Eye (tissue), 1 donor: ENCODE measurements around the gene TXNRD1.
"Not testable (repeated sequence)": the region's sequence is repeated elsewhere in the genome, so short reads cannot be mapped to it uniquely, and the experiment has no call there.

ENCODE experiments used
- DNase-seq: peaks from one replicate; pipeline ENCODE4 v3.0.0-alpha.2; 2015

The TXNRD1 gene

GRCh38 chr12:104215638-104216297 lies at the start of gene TXNRD1:
TSS of gene TXNRD1 (plus strand) at chr12:104215779. CDS start at chr12:104215803, 24 bp downstream.
- DNase-seq, result peak; percentile 86

DNA sequence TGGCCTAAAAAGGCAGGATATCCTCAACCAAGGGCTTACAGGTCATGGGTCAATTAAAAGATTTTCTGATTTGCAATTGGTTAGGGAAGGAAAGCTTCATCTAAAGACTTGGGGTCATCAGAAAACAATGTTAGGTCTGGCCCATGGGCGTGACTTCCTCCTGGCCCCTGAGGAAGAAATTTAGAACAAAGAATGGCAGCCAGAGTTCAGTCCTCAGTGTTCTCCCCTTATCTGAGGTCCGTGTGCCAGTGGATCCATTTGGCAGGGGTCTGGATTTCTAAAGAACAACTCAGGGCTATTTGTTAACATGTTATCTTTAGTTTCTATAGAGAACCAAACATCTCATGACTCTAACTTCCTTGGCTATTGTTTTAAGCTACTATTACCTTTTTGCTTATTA lies 49.8 kb upstream of the TXNRD1 start:
- no peak for DNase-seq

DNA sequence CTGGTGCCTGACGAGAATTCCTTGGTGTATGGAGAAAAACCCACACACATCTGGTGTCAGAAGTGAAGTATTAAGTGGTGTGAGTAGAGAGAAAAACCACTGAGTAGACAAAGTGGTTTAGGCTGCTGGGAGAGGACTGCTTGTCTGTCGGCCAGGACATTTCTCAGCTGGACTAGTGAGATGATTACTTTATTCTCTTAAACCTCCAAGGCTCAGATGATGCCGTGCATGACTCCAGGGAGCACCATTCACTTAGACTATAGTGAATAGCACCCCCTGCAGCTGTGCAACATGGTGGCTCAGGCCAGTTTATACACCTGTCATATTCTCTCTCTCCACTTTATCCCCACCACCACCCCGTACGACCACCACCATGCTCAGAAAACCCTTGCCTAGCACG lies 49.1 kb upstream of the TXNRD1 start:
- no peak for DNase-seq

DNA sequence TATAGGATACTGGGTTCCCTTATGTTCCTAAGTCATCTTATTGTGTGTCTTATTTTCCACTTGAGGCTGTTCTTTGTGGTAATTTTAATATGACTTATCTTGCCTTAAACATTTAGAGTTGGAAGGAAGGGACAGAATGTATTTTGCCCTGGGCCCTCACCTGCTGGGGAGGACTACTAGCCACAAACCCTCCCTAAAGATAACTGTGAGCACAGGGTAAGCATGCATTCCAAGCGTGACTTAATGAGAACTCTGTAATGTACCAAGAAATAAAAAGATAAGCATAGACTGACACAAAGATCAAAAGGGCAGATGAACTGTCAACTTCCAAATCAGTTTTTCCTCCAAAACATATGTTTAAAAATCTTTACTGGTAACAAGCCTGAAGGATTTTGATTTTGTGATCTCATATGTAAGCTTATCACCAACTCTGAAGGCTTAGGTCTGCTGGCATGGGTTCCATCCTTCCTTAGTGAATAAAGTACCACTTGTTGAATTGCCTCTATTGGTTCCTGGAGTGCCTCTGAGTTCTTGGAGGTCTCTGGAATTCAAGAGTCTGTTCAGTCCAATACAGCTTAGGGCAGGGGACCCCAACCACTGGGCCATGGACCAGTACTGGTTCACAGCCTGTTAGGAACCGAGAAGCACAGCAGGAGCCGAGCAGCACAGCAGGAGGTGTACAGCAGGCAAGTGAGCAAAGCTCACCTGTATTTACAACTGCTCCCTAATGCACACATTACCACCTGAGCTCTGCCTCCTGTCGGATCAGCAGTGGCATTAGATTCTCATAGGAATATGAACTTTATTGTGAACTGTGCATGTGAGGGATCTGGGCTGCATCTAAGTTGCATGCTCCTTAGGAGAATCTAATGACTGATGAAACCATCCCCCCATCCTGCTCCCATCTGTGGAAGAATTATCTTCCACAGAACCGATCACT lies 47.8 kb upstream of the TXNRD1 start:
- DNase-seq, result no peak

DNA sequence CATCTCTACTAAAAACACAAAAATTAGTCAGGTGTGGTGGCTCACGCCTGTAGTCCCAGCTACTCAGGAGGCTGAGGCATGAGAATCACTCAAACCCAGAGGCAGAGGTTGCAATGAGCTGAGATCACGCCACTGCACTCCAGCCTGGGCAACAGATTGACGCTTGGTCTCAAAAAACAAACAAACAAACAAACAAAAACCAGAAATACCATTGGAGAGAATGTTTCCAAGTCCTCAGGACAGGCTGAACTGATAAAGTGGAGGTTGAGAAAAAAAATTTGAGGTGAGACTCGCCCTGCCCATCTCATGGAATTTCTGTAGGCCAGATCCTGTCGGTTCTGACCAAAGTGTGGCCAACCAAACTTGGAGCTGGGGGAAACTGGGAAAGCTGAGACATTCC lies 47.0 kb upstream of the TXNRD1 start:
- no peak for DNase-seq

- no peak for DNase-seq
Measured at GRCh38 chr12:104171785-104172569, 43.6 kb upstream of the TXNRD1 start.

DNA sequence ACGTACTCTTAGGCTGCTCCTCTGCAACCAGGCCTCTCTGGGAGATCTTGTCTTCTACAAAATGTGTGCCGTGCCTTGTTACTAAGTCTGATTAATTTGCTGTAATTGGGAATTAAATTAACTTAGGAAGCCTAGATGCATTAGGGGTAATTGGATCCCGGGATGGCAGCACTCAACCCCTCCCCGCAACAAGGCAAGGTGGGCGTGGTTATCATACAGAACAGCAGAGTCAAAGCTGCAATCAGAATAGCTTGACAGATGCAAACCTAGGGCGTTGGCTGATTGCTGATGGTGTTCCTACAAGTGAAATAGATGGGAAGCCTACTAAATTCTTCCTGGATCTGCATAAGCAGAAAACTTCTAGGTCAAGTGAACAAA lies 43.0 kb upstream of the TXNRD1 start:
- DNase-seq, result no peak

DNA sequence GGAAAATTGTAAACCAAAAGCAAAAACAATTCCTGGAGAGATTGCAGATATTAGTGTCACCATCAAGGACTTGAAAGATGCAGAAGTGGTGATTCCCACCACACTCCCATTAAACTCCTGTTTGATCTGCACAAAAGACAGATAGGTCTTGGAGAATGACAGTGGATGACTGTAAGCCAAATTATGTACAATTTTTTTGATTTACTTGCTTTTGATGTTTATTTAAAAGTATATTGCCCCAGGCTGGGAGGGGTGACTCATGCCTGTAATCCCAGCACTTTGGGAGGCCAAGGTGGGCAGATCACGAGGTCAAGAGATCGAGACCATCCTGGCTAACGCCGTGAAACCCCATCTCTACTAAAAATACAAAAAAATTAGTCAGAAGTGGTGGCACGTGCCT lies 41.8 kb upstream of the TXNRD1 start:
- not testable (repeated sequence) for DNase-seq

GRCh38 chr12:104175726-104176247 lies 39.8 kb upstream of the TXNRD1 start:
- no peak for DNase-seq

- no peak for DNase-seq
Measured at GRCh38 chr12:104177336-104177662, 38.3 kb upstream of the TXNRD1 start.

DNA sequence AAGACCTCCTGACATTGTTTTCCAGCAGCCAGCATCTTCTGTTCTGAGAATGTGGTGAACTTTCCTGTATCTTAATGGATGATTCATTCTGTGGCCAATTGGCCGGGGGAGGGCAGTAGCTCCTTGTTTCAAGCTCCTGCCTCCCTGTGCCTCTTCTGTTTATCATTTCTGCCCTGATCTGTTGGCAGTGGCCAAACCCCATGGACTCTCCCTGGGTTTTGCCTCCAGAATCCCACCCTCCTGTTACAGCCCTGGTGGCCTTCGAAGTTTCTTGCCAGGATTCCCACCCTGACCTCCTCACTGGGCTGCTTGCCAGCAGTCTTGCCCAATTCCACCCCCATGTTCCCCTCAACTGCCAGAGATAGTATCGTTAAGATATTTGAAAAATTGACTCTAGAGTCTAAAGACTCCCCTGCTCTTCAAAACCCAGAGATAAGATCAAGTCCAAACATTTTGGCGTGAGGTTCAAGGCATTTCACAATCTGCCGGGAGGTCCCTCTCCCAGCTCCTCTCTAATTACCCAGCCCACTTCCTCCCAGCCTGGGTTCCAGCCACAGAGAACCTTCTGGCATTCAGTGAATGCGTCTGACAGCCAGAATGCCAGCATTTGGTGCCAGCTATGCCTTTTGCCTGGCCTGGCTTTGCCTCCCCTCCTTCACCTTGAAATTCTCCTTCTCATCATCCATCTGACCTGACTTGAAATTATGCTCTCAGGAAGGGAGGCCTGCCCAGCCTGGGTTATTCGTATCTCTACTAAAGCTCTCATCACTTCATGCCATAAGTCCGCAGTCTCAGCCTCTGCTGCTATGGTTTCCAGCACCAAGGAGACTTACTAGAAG lies 37.7 kb upstream of the TXNRD1 start:
- peak; percentile 3 for DNase-seq

DNA sequence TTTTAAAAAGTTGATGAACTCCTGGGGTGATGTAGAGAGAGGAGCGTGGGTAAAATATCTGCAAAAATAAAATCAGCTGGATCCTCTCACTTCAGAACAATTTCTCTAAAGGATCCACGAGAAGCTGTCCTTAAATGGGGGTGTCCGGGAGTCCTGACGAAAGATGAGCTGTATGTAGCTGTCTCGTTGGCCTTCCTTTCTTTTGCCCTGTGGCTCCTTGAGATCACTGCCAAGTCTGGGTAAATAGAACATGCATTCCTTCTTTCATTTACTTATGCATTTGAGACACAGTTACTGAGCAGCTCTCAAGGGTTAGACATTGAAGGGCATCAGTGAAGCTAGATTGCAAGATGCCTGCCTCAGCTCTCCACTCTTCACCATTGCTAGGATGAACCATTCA lies 35.2 kb upstream of the TXNRD1 start:
- no peak for DNase-seq

GRCh38 chr12:104181313-104181712 lies 34.3 kb upstream of the TXNRD1 start:
- DNase-seq, result no peak

- DNase-seq, result no peak
Measured at GRCh38 chr12:104182144-104182543, 33.4 kb upstream of the TXNRD1 start.

GRCh38 chr12:104182621-104183378 lies 32.8 kb upstream of the TXNRD1 start:
- DNase-seq, result no peak

GRCh38 chr12:104183443-104183842 lies 32.1 kb upstream of the TXNRD1 start:
- no peak for DNase-seq

DNA sequence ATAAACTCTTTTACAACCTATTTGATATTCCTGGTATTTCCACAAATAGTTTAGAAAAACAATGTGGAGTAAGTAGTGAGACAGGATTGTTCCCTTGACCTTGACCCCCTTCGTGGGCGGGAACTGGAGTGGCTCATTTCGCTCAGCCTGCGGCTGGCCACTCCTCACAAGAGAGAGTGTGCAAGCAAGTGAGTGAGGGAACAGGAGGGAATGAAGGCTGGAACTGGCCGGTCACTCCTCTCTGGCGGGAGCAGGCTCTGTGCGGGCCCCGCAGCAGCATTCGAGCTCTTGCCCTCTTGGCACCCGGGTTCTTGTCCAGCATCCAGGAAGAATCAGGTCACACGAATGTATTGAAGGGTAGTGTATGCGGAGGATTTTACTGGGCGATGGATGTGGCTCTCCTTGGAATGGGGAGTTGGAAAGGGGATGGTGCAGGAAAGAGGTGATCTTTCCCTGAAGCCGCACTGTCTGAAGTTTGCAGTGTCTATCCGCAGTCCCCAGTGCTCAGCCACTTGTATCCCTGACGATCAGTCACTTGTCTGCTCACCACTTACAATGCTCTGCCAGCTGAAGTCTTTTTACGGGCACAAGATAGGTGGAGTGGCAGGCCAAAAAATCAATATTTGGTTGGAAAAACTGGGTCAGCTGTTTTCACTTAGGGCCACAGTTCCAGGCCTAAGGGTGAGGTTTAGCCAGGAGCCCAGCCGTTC lies 28.0 kb upstream of the TXNRD1 start:
- DNase-seq, result no peak

GRCh38 chr12:104188534-104188933 lies 27.0 kb upstream of the TXNRD1 start:
- DNase-seq, result no peak

DNA sequence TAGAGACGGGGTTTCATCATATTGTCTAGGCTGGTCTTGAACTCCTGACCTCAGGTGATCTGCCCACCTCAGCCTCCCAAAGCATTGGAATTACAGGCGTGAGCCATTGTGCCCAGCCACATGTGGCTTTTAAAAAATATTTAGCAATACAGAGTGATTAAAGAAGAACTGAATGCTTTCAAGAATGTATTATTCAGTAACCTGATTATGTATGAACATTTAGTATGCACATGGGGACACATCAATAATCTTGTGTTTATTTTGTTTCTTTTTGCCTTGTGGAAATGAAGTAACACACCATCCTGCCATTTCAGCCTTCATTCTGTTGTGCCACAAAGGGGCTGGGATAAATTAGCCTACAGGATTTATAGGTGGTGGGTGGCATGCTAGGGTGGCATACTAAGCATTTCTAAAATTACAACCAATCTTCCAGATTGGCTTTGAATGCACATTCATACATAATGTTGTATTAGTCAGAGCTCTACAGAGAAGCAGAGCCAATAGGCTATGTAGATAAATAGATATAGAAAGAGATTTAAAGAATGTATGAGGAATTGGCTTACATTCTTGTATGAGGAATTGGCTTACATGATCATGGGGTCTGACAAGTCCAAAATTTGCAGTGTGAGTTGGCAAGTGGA lies 25.5 kb upstream of the TXNRD1 start:
- no peak for DNase-seq

DNA sequence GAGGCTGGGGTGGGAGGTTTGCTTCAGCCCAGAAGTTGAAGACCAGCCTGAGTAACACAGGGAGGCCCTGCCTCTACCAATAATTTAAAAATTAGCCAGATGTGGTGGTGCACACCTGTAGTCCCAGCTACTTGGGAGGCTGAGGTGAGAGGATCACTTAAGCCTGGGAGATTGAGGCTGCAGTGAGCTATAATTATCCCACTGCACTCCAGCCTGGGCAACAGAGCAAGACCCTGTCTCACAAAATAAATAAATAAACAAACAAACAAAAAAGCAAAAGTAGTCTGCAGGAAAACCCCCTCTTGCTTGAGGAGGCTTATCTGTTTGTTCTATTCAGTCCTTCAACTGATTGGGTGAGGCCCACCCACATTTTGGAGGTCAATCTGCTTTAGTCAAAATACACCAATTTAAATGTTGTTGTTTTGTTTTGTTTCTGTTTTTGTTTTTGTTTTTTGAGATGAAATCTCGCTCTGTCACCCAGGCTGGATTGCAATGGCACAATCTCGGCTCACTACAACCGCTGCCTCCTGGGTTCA lies 24.9 kb upstream of the TXNRD1 start:
- no peak for DNase-seq
